Dermis microvascular lymphatic vessel endothelial cell (primary cell): ENCODE results near the gene KRTAP4-4. TPM values are rescaled to one million over a fixed set of nuclear protein-coding genes. Genes with fewer than 3 reads are reported as not detected.
"Not testable (repeated sequence)": the region's sequence is repeated elsewhere in the genome, so short reads cannot be mapped to it uniquely, and the experiment has no call there.

Experiments
- DNase-seq, 2 donors: peaks; one replicate each; pipeline versions ENCODE4 v3.0.0 to v3.0.0-alpha.2; 2010; ENCODE audit warnings: low read depth in 2 of 2
- total RNA-seq: library from RNA; depleted of rRNA; stranded (reverse); fragments of >200 nt; gene quantifications from 2 replicates; pipeline ENCODE4 v1.2.1, GENCODE V29; 2014

Gene KRTAP4-4
- not detected in 2 replicates for total RNA-seq

DNA sequence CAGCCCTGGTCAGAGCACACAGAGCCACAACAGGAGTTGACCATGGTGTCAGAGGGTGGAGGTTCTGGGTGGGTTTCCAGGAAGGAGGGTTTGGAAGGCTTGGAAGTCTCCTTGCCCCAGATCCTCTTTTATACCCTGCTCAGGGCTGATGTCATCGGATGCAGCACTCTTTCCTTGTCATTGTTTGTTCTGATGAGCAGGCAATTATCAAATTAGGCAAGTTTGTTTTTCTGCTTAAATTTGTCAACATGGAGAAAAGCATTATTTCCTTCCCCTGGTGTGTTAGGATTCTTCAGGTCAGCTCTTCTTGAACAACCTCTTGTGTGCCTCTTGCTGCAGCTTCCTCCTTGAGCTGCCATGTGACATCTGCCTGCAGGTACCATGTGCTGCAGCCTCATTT, at the start of gene KRTAP4-4:
Gene KRTAP4-4, minus strand, starts transcription at position 101 of the 400 bp plus-strand sequence. Its CDS starts 57 bp downstream, at position 44.
- DNase-seq: no peak

DNA sequence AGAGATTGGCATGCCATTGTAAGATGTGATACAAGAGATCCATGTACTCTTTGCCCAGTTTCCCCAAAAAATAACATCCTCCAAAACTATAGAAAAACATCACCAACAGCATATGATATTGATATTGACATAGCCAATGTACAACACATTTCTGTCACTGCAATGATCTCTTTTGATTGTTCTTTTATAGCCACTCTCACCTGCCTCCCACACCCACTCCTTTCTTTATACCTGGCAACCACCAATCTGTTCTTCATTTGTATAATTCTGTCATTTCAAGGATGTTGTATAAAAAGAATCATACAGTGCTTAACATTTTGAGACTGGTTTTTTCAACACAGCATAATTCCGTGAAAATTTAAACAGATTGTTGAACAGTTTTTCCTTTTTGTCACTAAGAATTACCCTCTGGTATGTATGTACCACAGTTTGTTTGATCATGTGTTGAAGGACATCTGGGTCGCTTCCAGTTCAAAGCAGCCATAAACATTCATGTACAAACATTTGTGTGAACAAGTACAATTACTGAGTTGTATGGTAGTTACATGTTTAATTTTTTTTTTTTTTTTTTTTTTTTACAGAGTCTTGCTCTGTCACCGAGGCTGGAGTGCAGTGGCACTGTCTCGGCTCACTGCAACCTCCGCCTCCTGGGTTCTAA, 39.0 kb upstream of the KRTAP4-4 start:
- no peak for DNase-seq

DNA sequence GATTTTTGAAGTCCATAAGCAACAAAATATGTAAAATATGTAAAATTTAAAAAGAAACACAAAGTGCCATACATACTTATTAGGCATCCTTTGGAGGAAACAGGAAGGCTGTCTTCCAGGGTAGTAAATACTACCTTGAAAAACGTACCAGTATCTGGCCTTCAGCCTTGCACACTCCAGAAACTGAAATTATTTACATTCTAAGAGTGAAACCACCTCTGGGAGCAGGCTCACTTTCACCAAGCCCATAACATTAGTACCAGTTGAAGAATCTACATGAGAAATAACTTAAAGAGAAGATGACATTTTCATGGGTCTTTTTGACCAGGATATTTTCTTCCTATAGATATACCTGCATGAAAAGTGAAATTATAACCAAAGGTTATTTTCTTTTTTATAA, 35.5 kb upstream of the KRTAP4-4 start:
- no peak for DNase-seq

DNA sequence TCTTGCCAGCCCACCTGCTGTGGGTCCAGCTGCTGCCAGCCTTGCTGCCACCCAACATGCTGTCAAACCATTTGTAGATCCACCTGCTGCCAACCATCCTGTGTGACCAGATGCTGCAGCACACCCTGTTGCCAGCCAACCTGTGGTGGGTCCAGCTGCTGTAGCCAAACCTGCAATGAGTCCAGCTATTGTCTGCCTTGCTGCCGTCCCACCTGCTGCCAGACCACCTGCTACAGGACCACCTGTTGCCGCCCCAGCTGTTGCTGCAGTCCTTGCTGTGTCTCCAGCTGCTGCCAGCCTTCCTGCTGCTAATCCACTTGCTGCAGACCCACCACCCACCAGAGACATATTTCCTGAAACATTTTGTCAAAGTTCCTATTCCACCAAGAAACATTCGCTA, 29.8 kb upstream of the KRTAP4-4 start:
- no peak for DNase-seq

DNA sequence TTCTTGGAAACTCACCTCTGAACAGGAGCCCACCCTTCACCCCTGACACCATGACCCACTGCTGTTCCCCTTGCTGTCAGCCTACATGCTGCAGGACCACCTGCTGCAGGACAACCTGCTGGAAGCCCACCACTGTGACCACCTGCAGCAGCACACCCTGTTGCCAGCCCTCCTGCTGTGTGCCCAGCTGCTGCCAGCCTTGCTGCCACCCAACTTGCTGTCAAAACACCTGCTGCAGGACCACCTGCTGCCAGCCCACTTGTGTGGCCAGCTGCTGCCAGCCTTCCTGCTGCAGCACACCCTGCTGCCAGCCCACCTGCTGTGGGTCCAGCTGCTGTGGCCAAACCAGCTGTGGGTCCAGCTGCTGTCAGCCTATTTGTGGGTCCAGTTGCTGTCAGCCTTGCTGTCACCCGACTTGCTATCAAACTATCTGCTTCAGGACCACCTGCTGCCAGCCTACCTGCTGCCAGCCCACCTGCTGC, 29.3 kb upstream of the KRTAP4-4 start, which contains the start of gene KRTAP9-1:
Gene KRTAP9-1, plus strand, starts transcription at position 51 of the 482 bp plus-strand sequence. Its CDS starts 0 bp downstream, at position 51.
- DNase-seq: not testable (repeated sequence)

DNA sequence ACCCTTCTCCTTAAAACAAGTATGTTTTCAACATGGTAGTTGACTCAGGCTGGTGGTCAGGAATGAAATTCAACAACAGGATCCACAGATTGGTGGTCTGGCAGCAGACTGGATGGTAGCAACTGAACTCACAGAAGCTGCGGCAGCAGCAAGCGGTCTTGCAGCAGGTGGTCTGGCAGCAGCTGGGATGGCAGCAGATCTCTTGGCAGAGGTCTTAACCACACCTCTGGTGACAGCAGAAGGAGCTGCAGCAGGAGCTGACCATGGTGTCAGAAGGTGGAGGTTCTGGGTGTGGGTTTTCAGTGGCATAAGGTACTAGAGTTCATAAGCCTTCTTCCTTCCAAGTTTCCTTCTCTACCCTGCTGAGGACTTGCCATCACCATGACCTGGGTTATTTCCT, 26.3 kb upstream of the KRTAP4-4 start:
- DNase-seq: no peak

DNA sequence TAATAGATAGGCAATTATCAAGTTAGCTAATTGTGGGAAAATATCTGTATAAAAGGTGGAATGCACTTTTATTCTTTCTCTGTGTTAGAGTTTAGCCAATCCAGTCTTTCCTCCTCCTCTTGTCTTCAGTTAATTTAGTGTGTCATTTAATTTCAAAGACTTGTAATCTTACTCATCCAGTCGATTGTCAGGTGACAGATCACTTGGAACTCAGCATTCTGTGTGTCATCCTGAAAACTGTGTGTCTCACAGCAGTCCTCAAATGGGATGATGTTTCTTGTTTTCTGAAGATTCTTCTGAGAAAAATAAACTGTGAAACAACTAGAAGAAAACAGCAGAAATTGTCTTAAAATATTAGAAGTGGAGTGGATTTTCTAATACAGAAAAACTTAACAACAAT, 24.5 kb upstream of the KRTAP4-4 start:
- no peak for DNase-seq

DNA sequence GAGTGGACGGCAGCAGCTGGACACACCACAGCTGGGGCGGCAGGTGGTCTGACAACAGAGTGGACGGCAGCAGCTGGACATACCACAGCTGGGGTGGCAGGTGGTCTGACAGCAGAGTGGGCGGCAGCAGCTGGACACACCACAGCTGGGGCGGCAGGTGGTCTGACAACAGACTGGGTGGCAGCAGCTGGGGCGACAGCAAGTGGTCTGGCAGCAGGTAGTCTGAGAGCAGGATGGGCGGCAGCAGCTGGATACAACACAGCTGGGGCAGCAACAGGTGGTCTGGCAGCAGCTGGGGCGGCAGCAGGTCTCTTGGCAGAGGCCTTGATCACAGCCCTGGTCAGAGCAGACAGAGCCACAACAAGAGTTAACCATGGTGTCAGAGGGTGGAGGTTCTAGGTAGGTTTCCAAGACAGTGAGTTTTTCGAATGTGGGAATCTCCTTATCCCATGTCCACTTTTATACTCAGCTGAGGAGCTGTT, 24.0 kb upstream of the KRTAP4-4 start, which contains the start of gene KRTAP4-1:
Gene KRTAP4-1, minus strand, starts transcription at position 432 of the 482 bp plus-strand sequence. Its CDS starts 57 bp downstream, at position 375.
- no peak for DNase-seq

DNA sequence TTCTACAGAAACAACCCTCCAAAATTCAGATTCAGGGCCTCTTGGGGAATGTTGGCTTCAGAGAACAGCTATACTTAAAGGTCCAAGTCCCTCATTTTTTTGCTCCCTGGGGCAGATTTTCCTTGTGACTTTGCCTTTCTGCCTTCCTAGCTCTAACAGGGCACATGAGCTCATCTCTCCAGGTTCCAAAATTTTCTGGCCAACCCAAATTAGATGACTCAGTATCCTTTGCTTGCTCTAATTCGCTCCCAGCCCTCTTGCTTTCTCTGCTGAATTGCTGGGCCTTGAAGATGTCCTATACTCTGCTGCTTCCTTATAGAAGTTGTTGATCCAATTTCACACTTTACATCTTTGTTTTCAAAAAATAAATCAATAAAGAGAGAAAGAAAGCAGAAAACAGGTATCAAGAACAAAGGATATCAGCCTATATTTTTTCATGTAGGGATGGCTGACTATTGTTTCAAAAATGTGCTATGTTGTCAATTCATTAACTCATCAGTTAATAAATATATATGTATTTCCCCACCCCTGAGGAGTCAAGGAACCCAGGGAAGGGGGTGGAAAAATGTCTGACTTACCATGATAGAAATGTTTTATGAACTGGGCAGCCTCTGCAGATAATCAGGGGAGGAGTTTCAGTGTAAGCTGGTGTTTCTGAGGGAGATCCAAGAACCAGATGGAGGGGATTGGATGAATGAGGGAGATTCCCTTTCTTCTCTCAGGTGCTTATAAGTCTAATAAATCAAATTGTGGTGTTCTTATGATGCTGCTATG, 18.5 kb upstream of the KRTAP4-4 start:
- DNase-seq: no peak

DNA sequence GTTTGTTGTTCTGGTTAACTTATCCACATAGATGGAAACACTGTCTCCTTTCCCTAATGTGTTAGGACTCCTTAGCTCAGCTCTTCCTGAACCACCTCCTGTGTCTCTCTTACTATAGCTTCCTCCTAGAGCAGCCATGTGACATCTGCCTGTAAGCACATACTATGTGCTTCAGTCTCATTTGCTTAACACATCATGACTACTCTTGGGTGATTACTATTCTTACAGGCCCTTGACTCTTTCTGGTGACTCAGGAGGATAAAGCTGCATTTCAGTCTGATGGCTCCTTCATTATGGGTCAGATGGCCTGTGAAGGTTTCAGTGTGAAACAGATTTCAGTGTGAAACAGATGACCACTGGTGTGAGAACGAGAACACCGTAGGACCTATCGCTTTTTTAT, 17.8 kb upstream of the KRTAP4-4 start:
- DNase-seq: no peak

DNA sequence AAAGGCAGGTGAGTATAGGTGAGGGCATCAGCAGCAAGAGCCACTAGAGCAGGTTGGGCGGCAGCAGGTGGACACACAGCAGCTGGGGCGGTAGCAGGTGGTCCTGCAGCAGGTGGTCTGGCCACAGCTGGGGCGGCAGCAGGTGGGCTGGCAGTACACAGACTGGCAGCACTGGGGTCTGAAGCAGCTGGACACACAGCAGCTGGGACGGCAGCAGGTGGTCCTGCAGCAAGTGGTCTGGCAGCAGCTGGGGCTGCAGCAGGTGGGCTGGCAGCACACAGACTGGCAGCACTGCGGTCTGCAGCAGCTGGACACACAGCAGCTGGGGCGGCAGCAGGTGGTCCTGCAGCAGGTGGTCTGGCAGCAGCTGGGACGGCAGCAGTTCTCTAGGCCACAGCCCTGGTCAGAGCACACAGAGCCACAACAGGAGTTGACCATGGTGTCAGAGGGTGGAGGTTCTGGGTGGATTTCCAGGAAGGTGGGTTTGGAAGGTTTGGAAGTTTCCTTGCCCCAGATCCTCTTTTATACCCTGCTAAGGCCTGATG, 17.3 kb upstream of the KRTAP4-4 start, which contains the start of gene KRTAP4-2:
Gene KRTAP4-2, minus strand, starts transcription at position 495 of the 545 bp plus-strand sequence. Its CDS starts 57 bp downstream, at position 438.
- DNase-seq: no peak

DNA sequence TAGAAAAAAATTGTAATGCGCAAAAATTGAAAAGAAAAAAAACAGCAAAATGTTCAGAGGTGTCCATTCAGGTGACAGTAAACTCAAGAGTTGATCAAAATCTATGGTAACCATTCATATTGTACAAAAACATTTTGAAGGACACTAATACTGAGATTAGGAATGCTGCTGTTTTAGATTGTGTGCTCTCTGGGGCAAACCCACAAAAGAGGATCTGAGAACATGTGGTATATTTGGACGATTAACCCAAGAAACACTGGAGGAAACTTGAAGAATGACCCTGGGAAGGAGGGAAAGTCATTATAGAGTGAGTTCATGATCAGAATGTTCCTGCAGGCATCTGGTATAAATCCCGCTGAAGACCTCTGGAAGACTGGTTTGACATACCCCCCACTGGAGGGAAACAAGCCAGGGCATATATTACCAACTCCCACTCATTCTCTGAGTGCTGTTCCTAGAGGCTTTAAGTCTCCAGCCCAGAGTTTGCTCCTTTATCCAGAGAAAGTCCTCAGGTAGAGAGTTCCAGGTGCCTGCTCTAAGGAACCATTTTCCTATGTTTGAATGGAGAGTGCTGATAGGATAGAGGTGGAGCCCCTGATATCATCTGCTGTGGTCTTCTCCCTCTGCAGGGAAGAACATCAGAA, 16.3 kb upstream of the KRTAP4-4 start:
- no peak for DNase-seq

DNA sequence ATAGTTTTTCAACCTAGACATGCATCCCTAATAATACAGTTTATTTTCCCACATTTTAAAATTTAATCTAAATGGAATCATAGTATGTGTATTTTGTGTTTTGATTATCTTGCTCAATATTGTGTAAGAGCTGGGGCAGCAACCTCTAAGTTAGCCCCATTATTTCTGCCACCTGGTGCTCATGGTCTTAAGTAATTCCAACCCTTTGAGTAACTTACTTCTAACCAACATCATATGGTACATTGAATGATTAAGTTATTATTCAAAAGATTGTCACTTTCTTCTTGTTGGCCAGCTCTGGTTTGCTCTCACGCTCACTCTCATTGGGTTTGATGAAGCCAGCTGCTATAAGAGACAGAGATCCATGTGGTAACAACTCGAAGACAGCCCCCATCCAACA, 11.3 kb upstream of the KRTAP4-4 start:
- DNase-seq: no peak

DNA sequence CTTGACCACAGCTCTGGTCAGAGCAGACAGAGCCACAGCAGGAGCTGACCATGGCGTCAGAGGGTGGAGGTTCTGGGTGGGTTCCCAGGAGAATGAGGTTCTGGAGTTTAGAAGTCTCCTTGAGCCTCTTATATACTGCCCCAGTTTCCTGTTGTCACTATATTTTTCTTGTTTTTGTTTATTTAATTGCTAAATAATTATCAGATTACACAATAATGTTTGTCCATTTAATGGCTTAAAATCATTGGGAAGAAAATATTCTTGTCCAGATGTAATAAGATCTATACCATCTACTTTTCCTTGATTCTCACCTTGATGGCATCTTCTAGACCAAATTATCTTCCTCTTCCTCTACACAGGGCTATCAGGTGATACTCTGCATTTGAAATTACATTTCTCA, 7.6 kb upstream of the KRTAP4-4 start, which contains the start of gene KRTAP4-3:
Gene KRTAP4-3, minus strand, starts transcription at position 101 of the 400 bp plus-strand sequence. Its CDS starts 49 bp downstream, at position 52.
- no peak for DNase-seq

DNA sequence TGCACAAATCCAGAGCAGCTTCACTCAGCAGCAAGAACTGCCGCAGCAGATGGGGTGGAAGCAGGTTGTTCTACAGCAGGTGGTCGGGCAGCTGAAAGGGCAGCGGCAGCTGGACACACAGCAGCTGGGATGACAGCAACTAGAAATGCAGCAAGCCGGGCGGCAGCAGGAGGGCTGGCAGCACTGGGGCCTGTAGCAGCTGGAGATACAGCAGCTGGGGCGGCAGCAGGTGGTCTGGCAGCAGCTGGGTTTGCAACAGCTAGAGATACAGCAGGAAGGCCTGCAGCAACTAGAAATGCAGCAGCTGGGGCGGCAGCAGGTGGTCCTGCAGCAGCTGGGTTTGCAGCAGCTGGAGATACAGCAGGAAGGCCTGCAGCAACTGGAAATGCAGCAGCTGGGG, 7.0 kb upstream of the KRTAP4-4 start:
- DNase-seq: no peak

DNA sequence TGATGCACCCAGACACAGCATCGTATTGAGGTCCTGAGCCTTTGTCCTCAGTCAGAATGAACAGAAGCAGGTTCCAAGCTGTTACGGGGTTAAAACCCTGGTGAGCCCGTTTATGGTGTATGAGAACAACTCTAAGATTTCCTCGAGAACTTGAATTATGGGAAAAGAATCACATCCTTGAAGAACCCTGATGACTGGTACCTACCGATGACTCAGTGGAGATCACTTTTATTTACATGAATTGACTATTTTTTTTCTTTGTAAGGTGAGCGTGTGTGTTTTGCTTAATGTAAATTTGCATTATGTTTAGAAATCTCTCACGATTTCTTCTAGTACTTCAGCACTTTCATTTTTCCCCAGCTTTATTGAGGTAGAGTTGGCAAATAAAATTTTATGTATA, 3.3 kb upstream of the KRTAP4-4 start:
- no peak for DNase-seq

DNA sequence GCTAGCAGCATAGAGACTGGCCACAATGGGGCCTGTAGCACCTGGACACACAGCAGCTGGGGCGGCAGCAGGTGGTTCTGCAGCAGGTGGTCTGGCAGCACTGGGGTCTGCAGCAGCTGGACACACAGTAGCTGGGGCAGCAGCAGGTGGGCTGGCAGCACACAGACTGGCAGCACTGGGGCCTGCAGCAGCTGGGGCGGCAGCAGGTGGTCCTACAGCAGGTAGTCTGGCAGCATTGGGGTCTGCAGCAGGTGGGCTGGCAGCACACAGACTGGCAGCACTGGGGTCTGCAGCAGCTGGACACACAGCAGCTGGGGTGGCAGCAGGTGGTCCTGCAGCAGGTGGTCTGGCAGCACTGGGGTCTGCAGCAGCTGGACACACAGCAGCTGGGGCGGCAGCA, 358 bp downstream of the KRTAP4-4 start:
- not testable (repeated sequence) for DNase-seq

DNA sequence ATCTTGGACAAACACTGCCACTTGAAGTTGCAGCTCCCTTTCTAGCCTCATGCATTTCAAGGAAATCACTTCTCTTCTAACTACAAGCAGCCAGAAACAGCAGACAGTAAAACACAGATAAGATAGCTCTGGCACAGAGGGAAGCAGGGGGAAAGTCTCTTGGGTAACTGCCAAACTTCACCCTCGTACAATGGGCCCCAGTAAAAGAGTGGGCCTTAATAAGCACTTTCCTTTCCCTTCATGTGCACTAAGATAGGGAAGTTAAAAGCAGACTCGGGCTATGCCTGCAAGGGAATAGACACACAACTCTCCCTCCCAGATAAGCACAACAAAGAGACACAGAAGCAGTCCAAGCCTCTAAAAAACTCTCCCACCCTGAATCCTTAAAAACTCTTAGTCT, 6.7 kb downstream of the KRTAP4-4 start:
- no peak for DNase-seq

DNA sequence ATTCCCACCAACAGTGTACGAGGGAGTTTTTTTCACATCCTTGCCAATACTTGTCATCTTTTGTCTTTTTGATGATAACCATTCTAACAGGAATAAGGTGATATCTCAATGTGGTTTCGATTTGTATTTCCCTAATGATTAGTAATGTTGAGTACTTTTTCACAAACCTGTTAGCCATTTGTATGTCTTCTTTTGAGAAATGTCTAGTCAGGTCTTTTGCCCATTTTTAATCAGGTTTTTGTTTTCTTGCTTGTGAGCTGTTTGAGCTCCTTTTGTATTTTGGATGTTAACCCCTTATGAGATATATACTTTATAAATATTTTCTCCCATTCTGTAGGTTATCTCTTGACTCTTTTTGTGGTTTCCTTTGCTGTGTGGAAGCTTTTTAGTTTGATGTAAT, 9.0 kb downstream of the KRTAP4-4 start:
- DNase-seq: no peak

DNA sequence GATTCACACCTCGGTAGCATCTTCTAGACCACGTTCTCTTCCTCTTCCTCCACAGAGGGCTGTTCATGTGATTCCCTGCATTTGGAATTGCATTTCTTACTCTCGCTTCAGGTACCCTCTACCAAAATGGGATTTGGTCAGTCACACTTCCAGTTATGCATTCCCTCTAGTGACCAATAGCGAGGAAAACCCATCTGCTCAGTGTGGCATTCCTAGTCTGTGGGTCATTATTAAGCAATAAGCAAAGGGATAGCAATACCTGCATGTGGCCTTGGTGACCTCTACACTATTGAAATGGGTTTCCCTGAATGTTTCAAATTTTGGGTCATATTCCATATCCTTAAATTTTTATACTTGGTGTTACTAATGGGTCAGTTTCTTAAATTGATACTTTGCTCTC, 10.5 kb downstream of the KRTAP4-4 start:
- no peak for DNase-seq

DNA sequence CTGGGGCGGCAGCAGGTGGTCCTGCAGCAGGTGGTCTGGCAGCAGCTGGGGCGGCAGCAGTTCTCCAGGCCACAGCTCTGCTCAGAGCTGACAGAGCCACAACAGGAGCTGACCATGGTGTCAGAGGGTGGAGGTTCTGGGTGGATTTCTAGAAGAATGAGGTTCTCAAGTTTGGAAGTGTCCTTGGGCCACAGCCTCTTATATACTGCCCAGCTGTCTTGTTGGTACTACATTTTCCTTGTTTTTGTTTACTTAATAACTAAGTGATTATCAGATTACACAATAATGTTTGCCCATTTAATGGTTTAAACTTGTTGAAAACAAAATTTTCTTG, 10.9 kb downstream of the KRTAP4-4 start, which contains the start of gene KRTAP4-5:
Gene KRTAP4-5, minus strand, starts transcription at position 174 of the 334 bp plus-strand sequence. Its CDS starts 58 bp downstream, at position 116.
- DNase-seq: no peak
